Muscle layer of colon (tissue), 2 donors: ENCODE measurements around the gene SEC14L1.
"Not testable (repeated sequence)": the region's sequence is repeated elsewhere in the genome, so short reads cannot be mapped to it uniquely, and the experiment has no call there.

Experiments used
- H3K27ac ChIP-seq: one replicate; pipeline ENCODE4 v1.7.0; 2013; ENCODE audit warnings: low read depth, mild to moderate bottlenecking, low read length, moderate library complexity
- H3K27me3 ChIP-seq, 2 donors: one replicate each; pipeline ENCODE4 v1.7.0; 2013; ENCODE audit warnings: low read length in 2 of 2, mild to moderate bottlenecking in 2 of 2; ENCODE audit not compliant: insufficient read depth in 2 of 2, control insufficient read depth in 1 of 2
- H3K36me3 ChIP-seq: one replicate; pipeline ENCODE4 v1.7.0; 2013; ENCODE audit warnings: mild to moderate bottlenecking, low read length; ENCODE audit not compliant: insufficient read depth
- H3K4me1 ChIP-seq: one replicate; pipeline ENCODE4 v1.7.0; 2013; ENCODE audit warnings: mild to moderate bottlenecking, low read length; ENCODE audit not compliant: insufficient read depth
- H3K4me3 ChIP-seq, 2 donors: one replicate each; pipeline ENCODE4 v1.7.0; 2013; ENCODE audit warnings: low read length in 2 of 2, low read depth in 1 of 2, mild to moderate bottlenecking in 1 of 2, moderate library complexity in 1 of 2
- H3K9ac ChIP-seq: one replicate; pipeline ENCODE4 v1.7.0; 2013; ENCODE audit warnings: low read length
- H3K9me3 ChIP-seq: one replicate; pipeline ENCODE4 v1.7.0; 2013; ENCODE audit warnings: mild to moderate bottlenecking, low read length
- donor health status: abdominal sarcoma.
- donor health status: Adenocarcinoma of cecum.

SEC14L1 gene

DNA sequence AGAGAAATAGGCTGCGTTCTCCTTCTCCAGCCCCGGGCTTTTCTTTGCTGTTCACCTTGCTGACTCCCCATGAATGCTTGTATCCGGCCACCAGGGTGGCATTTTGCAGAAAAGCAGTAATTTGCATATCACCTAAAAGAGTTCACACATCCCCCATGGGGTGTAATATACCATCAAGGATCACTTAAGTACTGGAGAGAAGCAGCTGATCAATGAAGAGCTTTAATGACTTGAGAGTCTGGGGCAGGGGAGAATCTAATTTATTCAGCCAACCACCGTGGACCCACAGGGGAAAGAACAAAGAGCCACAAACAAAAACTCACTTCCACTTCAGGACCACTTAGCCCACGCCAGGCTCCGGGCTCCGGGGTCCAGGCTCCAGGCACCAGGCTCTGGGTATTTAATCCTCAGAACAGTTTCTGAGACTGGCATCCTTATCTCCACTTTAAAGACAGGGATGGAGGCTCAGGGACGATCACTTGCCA, 33.9 kb upstream of the SEC14L1 start:
- H3K27ac ChIP-seq: no peak overlapping the region
- H3K4me1 ChIP-seq: peaks cover 8% of the 10 kb centered on the region
- no peaks in the 10 kb centered on the region for H3K27me3 ChIP-seq
- no peak overlapping the region for H3K4me3 ChIP-seq
- no peak overlapping the region for H3K9ac ChIP-seq
- no peaks in the 10 kb centered on the region for H3K9me3 ChIP-seq
- H3K36me3 ChIP-seq: no peaks in the 10 kb centered on the region

DNA sequence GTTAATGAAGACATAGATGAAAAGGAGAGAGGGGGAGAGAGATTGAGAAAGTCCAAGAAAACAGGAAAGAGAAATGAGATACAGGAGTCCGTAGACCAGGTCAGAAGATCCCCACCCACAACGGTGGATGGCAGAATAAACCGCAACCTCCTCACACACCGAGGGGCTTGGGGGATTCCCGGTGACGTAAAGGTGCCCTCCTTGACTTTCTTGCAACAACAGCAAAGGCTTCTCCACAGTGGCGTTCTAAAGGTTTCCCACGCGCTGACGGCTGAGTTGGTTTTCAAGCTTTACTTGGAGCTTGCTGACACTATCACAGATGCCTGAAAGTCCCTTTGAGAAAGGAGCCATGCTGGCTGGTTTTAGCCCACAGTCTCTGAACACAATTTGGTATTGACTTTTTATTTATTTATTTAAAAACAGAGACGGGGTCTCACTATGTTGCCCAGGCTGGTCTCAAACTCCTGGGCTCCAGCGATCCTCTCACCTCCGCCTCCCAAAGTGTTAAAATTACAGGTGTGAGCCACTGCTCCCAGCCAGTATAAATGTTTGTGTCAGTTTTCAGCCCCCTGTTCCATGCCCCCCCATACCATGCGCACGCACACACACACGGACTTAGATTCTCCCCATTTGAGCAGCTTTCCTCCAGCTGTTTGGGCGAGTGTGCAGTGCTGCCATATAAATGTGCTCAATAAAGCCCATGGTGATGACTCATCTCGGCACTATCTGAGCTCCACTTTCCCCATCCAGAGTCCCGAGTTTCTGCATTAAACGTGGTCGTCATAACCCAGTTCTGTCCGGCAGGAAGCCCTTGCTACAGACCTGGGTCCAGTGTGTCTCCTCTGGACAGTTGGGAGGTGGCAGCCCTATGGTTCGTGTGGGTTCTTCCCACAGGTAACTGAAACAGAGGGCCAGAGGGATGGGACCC, 33.0 kb upstream of the SEC14L1 start:
- H3K9ac ChIP-seq: no peak overlapping the region
- H3K27me3 ChIP-seq: no peaks in the 10 kb centered on the region
- H3K9me3 ChIP-seq: no peaks in the 10 kb centered on the region
- no peak overlapping the region for H3K4me3 ChIP-seq
- H3K4me1 ChIP-seq: peaks cover 8% of the 10 kb centered on the region
- no peak overlapping the region for H3K27ac ChIP-seq
- no peaks in the 10 kb centered on the region for H3K36me3 ChIP-seq

DNA sequence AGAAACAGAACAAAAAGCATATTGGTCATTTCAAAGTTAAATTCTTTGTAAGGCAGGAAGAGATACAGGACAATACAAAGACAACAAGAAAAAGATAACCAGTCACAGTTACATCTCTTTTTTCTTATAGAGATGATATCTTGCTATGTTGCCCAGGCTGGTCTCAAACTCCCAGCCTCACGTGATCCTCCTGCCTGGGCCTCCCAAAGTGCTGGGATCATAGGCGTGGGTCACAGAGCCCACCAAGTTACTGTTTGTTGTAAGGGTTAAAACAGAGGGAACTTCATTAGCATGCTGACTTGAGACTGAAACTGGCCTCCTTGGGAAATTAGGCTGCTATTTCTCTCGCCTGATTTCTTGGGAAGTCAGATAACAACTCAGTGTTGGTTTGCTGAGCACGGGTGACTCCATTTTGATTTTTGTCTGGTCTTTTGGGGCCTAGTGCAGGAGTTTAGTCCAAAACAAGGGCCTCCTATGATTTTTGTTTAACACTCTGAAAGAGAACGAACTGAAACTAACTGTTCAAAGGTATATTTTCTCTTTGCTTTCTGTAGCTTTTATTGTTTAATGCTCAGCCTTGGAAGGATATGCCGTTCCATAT, 31.5 kb upstream of the SEC14L1 start:
- no peaks in the 10 kb centered on the region for H3K27me3 ChIP-seq
- peaks cover 8% of the 10 kb centered on the region for H3K4me1 ChIP-seq
- no peak overlapping the region for H3K9ac ChIP-seq
- H3K27ac ChIP-seq: no peak overlapping the region
- no peaks in the 10 kb centered on the region for H3K9me3 ChIP-seq
- no peak overlapping the region for H3K4me3 ChIP-seq
- no peaks in the 10 kb centered on the region for H3K36me3 ChIP-seq

GRCh38 chr17:77109764-77110359, 30.9 kb upstream of the SEC14L1 start:
- no peaks in the 10 kb centered on the region for H3K9me3 ChIP-seq
- H3K27me3 ChIP-seq: no peaks in the 10 kb centered on the region
- no peak overlapping the region for H3K4me3 ChIP-seq
- no peak overlapping the region for H3K27ac ChIP-seq
- H3K4me1 ChIP-seq: peaks cover 8% of the 10 kb centered on the region
- no peak overlapping the region for H3K9ac ChIP-seq
- no peaks in the 10 kb centered on the region for H3K36me3 ChIP-seq

- not testable (repeated sequence) for H3K36me3 ChIP-seq, H3K27ac ChIP-seq, H3K27me3 ChIP-seq, H3K4me1 ChIP-seq, H3K9ac ChIP-seq, H3K9me3 ChIP-seq, H3K4me3 ChIP-seq
Observed at GRCh38 chr17:77111165-77111933, 29.4 kb upstream of the SEC14L1 start.

GRCh38 chr17:77111934-77112296, 28.9 kb upstream of the SEC14L1 start:
- Histone ChIP-seq H3K4me3 (no peak overlapping the region), H3K9ac (no peak overlapping the region), H3K27me3 (no peaks in the 10 kb centered on the region), H3K4me1 (peaks cover 8% of the 10 kb centered on the region), H3K9me3 (no peaks in the 10 kb centered on the region), H3K36me3 (no peaks in the 10 kb centered on the region), H3K27ac (no peak overlapping the region)

DNA sequence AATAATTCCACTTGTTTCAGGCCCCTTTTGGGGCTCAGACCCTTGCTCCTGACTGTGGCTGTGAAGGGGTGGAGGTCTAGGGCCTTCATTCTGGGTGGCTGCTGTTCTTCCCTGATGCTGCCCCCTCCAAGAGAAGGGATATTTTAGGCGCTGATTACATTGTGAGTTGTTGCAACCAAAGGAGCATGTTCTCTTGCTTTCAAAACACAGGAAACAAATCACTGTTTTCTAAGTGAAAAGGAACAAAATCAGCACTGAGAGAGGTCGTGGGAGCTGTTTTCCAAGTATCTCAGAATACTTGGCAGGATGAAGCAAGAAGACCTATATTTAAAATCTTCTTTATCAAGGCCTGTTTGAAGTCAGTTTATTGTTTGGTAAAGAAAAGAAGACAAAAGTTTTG, 25.3 kb upstream of the SEC14L1 start:
- H3K27me3 ChIP-seq: no peaks in the 10 kb centered on the region
- H3K9ac ChIP-seq: no peak overlapping the region
- H3K4me1 ChIP-seq: peaks cover 5% of the 10 kb centered on the region
- H3K4me3 ChIP-seq: no peak overlapping the region
- no peaks in the 10 kb centered on the region for H3K9me3 ChIP-seq
- H3K36me3 ChIP-seq: no peaks in the 10 kb centered on the region
- no peak overlapping the region for H3K27ac ChIP-seq

GRCh38 chr17:77115947-77116346, 24.8 kb upstream of the SEC14L1 start:
- no peaks in the 10 kb centered on the region for H3K9me3 ChIP-seq
- H3K4me3 ChIP-seq: no peak overlapping the region
- H3K9ac ChIP-seq: no peak overlapping the region
- H3K27ac ChIP-seq: no peak overlapping the region
- peaks cover 5% of the 10 kb centered on the region for H3K4me1 ChIP-seq
- H3K36me3 ChIP-seq: no peaks in the 10 kb centered on the region
- no peaks in the 10 kb centered on the region for H3K27me3 ChIP-seq

DNA sequence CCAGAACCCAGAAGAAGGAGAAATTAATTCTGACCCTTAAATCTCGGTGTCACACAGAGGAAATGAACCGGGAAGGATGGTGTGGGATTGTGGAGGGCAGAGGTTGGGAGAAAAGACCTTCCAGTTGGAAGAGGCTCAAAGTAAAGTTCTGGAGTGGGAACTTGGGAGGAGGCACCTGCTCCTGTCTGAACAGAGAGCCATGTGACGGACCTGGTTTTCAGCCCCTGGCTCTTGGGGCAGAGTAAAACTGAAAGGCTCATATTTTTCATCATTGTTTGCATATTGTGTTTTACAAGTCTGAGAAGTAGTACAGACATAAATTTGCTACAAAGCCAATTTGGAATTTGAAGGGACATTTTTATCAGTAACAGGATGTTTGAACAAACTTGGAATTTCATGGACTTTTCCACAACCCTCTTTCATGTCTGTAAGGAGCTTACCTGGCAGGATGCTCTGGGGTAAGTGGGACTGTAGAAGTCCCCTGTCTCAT, 24.4 kb upstream of the SEC14L1 start:
- Histone ChIP-seq H3K9me3 (no peaks in the 10 kb centered on the region), H3K27ac (no peak overlapping the region), H3K4me3 (no peak overlapping the region), H3K4me1 (peaks cover 5% of the 10 kb centered on the region), H3K36me3 (no peaks in the 10 kb centered on the region), H3K9ac (no peak overlapping the region), H3K27me3 (no peaks in the 10 kb centered on the region)

DNA sequence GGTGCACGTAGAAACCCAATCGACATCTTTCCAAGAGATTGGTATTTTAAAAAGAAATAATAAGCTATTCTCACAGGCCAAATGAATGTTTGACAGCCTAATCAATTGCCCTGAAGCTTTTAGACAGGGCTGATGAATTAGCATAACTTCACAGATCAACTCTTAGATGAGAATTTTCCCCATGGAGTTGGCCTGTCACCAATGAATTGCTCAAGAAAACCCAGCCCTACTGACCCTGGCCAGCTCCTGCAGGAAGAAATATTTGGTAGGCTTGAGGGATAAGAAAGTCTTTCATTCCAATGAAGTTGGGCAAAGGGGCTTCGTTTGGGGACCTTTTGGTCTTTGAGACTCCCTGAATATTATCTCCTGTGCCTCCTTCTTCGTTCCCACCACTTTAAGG, 23.4 kb upstream of the SEC14L1 start:
- H3K36me3 ChIP-seq: no peaks in the 10 kb centered on the region
- peaks cover 5% of the 10 kb centered on the region for H3K4me1 ChIP-seq
- no peak overlapping the region for H3K27ac ChIP-seq
- H3K4me3 ChIP-seq: no peak overlapping the region
- no peaks in the 10 kb centered on the region for H3K9me3 ChIP-seq
- no peak overlapping the region for H3K9ac ChIP-seq
- H3K27me3 ChIP-seq: no peaks in the 10 kb centered on the region
